DND-41 (cell line): ENCODE results near the gene PRG3.
A peak's percentile ranks its signal among the peaks of the same experiment; 100 is the strongest.
"Not testable (repeated sequence)": the region's sequence is repeated elsewhere in the genome, so short reads cannot be mapped to it uniquely, and the experiment has no call there.

ENCODE experiments used
- ATAC-seq: fragments of 200-7000 bp; cut with Tn5 transposase; 3 replicates; pipeline ENCODE4 v1.9.1; 2021; ENCODE audit warnings: low read depth; ENCODE audit not compliant: insufficient read depth
- DNase-seq: peaks from one replicate; pipeline ENCODE4 v3.0.0-alpha.2; 2020
- H2AFZ ChIP-seq: 2 replicates; pipeline ENCODE4 v1.6.0; 2012; ENCODE audit warnings: low read depth, low read length
- H3K27ac ChIP-seq: 2 replicates; pipeline ENCODE4 v1.5.1; 2012; ENCODE audit warnings: low read length, inconsistent platforms
- H3K27me3 ChIP-seq: fragments of 200-600 bp; sonication (generic); 2 replicates; pipeline ENCODE4 v1.6.0; 2012; ENCODE audit warnings: low read length, mild to moderate bottlenecking, inconsistent platforms; ENCODE audit not compliant: insufficient read depth, poor library complexity
- H3K36me3 ChIP-seq: 2 replicates; pipeline ENCODE4 v1.5.1; 2012; ENCODE audit warnings: low read length, inconsistent platforms; ENCODE audit not compliant: insufficient read depth
- H3K4me1 ChIP-seq: 2 replicates; pipeline ENCODE4 v1.5.1; 2012; ENCODE audit warnings: mild to moderate bottlenecking, low read length; ENCODE audit not compliant: insufficient read depth
- H3K4me2 ChIP-seq: 2 replicates; pipeline ENCODE4 v1.6.0; 2012; ENCODE audit warnings: mild to moderate bottlenecking, moderate library complexity, low read length, inconsistent platforms; ENCODE audit not compliant: insufficient read depth
- H3K4me3 ChIP-seq, 2 experiments: fragments of 200-600 bp in 1 of 2; shearing (Covaris generic) in 1 of 2; 2 replicates each; pipeline ENCODE4 v1.5.1; 2012 to 2016; ENCODE audit warnings: inconsistent platforms in 2 of 2, low read length in 2 of 2, mild to moderate bottlenecking in 2 of 2, low read depth in 1 of 2, moderate library complexity in 1 of 2
- H3K79me2 ChIP-seq: 2 replicates; pipeline ENCODE4 v1.6.0; 2012; ENCODE audit warnings: low read length, inconsistent platforms; ENCODE audit not compliant: insufficient read depth
- H3K9ac ChIP-seq: 2 replicates; pipeline ENCODE4 v1.6.0; 2012; ENCODE audit warnings: low read depth, mild to moderate bottlenecking, inconsistent platforms, low read length, moderate library complexity
- H3K9me3 ChIP-seq: 2 replicates; pipeline ENCODE4 v1.5.1; 2012; ENCODE audit warnings: low read length, moderate library complexity, mild to moderate bottlenecking, inconsistent platforms; ENCODE audit not compliant: insufficient read depth, severe bottlenecking
- H4K20me1 ChIP-seq: 2 replicates; pipeline ENCODE4 v1.6.0; 2012; ENCODE audit warnings: low read length; ENCODE audit not compliant: insufficient read depth
- CTCF ChIP-seq: IDR thresholded peaks from 2 replicates; pipeline ENCODE4 v1.5.1; 2012; ENCODE audit warnings: borderline replicate concordance, low read length, moderate library complexity, mild to moderate bottlenecking; ENCODE audit not compliant: poor library complexity, severe bottlenecking; ENCODE audit errors: extremely low read depth
- EZH2 ChIP-seq: IDR thresholded peaks from 3 replicates; pipeline ENCODE4 v1.6.1; 2012; ENCODE audit warnings: borderline replicate concordance, low read depth, mild to moderate bottlenecking, moderate library complexity, low read length, inconsistent platforms; ENCODE audit not compliant: severe bottlenecking

The PRG3 gene

GRCh38 chr11:57338142-57338541 lies 42.8 kb downstream of the PRG3 start, which contains the start of gene P2RX3:
Gene P2RX3 (plus strand): TSS chr11:57338352. CDS start chr11:57338551, 199 bp downstream.
- no peak within 1 kb of the TSS for H3K27ac ChIP-seq
- no peak within 1 kb of the TSS for H2AFZ ChIP-seq
- H3K9ac ChIP-seq: no peak within 1 kb of the TSS
- H3K9me3 ChIP-seq: no peaks in the 10 kb centered on the region
- H3K4me3 ChIP-seq: no peak within 1 kb of the TSS
- peaks cover 6% of the 10 kb centered on the region for H3K27me3 ChIP-seq
- H3K79me2 ChIP-seq: peaks cover 36% of the 10 kb centered on the region
- no peaks in the 10 kb centered on the region for H4K20me1 ChIP-seq
- ATAC-seq (no peak), DNase-seq (no peak)
- H3K4me2 ChIP-seq: no peak within 1 kb of the TSS
- no peak for TF ChIP-seq CTCF
- TF ChIP-seq EZH2: no peak
- peaks cover 29% of the 10 kb centered on the region for H3K4me1 ChIP-seq
- peaks cover 15% of the 10 kb centered on the region for H3K36me3 ChIP-seq

- H3K4me1 ChIP-seq: peaks cover 42% of the 10 kb centered on the region
- peak overlapping the region in 1 of 2 experiments; percentile 69; a peak in 2 of 4 replicates for H3K4me3 ChIP-seq
- H4K20me1 ChIP-seq: peaks cover 10% of the 10 kb centered on the region; the same call in 1 of the 2 replicates
- ATAC-seq, H3K9me3 ChIP-seq, DNase-seq, H3K27me3 ChIP-seq: not testable (repeated sequence)
- peaks cover 28% of the 10 kb centered on the region for H3K36me3 ChIP-seq
- H3K79me2 ChIP-seq: peaks cover 49% of the 10 kb centered on the region
- H3K27ac ChIP-seq: peak overlapping the region; percentile 82
- peak overlapping the region; percentile 83 for H3K4me2 ChIP-seq
- H3K9ac ChIP-seq: peak overlapping the region; percentile 66
- peak overlapping the region; percentile 81 for H2AFZ ChIP-seq
Measured at GRCh38 chr11:57336856-57337255, 44.1 kb downstream of the PRG3 start.

GRCh38 chr11:57336111-57336666 lies 44.8 kb downstream of the PRG3 start:
- Histone ChIP-seq H3K79me2 (peaks cover 53% of the 10 kb centered on the region), H4K20me1 (peaks cover 13% of the 10 kb centered on the region; the same call in 1 of the 2 replicates), H3K36me3 (peaks cover 34% of the 10 kb centered on the region), H2AFZ (peak overlapping the region; percentile 81), H3K4me3 (peak overlapping the region; percentile 46 to 69; a peak in 3 of 4 replicates), H3K4me2 (peak overlapping the region; percentile 83), H3K27me3 (peaks cover 5% of the 10 kb centered on the region), H3K27ac (peak overlapping the region; percentile 82), H3K9me3 (no peaks in the 10 kb centered on the region), H3K4me1 (peaks cover 43% of the 10 kb centered on the region), H3K9ac (peak overlapping the region; percentile 66)
- TF ChIP-seq EZH2 (no peak), CTCF (no peak)
- ATAC-seq: peak; percentile 5
- DNase-seq: no peak

- Histone ChIP-seq H3K79me2 (peaks cover 53% of the 10 kb centered on the region), H3K27me3 (no peaks in the 10 kb centered on the region), H3K4me2 (peak within 1 kb of the TSS; percentile 83), H3K27ac (peak within 1 kb of the TSS; percentile 87), H2AFZ (peak within 1 kb of the TSS; percentile 81), H3K4me3 (peak within 1 kb of the TSS; percentile 46 to 69), H3K9me3 (no peaks in the 10 kb centered on the region), H3K36me3 (peaks cover 41% of the 10 kb centered on the region), H3K9ac (peak within 1 kb of the TSS; percentile 66), H4K20me1 (peaks cover 13% of the 10 kb centered on the region; the same call in 1 of the 2 replicates), H3K4me1 (peaks cover 43% of the 10 kb centered on the region)
- DNase-seq (peak; percentile 93), ATAC-seq (peak; percentile 99)
- TF ChIP-seq CTCF (peak; percentile 55), EZH2 (no peak)
Measured at GRCh38 chr11:57335343-57336110, 45.4 kb downstream of the PRG3 start, which contains the start of gene SSRP1. Gene SSRP1 (minus strand): TSS chr11:57335892. CDS start chr11:57335121, 771 bp downstream.
